Measurements from ENCODE around the gene CRYZ. TPM values are rescaled to one million over a fixed set of nuclear protein-coding genes. Genes with fewer than 3 reads are reported as not detected.
A peak's percentile ranks its signal among the peaks of the same experiment; 100 is the strongest.

The CRYZ gene
- total and polyA plus RNA-seq, 10 of the 15 experiments (the other 5 are each of a cell fraction or from before 2014, with no cell fraction given) = 53.4 to 194 (median 79.8) TPM

DNA sequence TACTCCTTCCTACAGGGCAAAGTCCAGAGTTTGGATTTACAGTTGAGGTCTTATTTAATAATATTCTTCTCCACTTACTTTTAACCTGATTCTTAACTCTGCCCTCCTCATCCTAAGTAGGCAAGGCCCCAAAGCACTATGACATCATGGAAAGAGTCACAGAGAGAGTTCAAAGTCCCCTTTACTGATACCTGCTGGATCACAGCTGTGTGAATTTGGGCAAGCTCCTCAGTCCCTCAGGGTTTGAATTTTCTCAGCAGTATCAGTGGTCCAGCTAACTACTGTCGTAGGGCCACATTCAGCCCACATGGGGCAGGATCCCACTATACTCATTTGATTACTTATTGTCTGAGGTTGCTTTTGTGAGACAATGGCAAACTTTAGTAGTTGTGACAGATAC is 16.1 kb upstream of the CRYZ start (continued):
- TF ChIP-seq MEF2B (IDR thresholded peaks at IDR 0.05; ENCODE audit: partially characterized antibody, poor library complexity, severe bottlenecking) (peak; percentile 96), NFYB (IDR thresholded peaks at IDR 0.05; ENCODE audit: insufficient read depth, low read depth, low read length) (no peak), DPF2 (IDR thresholded peaks at IDR 0.05) (0 out of 2 replicates have a peak, but pooled peaks have one; percentile 18), MTA2 (IDR thresholded peaks at IDR 0.05; ENCODE audit: low read depth) (peak; percentile 58), SIX5 (IDR thresholded peaks at IDR 0.05; ENCODE audit: low read depth, low read length, severe bottlenecking) (no peak), MYC (IDR thresholded peaks at IDR 0.05; ENCODE audit: insufficient read depth, insufficient read length, insufficient replicate concordance, low read length, severe bottlenecking) (no peak)
- TF ChIP-seq, protein P1, sequence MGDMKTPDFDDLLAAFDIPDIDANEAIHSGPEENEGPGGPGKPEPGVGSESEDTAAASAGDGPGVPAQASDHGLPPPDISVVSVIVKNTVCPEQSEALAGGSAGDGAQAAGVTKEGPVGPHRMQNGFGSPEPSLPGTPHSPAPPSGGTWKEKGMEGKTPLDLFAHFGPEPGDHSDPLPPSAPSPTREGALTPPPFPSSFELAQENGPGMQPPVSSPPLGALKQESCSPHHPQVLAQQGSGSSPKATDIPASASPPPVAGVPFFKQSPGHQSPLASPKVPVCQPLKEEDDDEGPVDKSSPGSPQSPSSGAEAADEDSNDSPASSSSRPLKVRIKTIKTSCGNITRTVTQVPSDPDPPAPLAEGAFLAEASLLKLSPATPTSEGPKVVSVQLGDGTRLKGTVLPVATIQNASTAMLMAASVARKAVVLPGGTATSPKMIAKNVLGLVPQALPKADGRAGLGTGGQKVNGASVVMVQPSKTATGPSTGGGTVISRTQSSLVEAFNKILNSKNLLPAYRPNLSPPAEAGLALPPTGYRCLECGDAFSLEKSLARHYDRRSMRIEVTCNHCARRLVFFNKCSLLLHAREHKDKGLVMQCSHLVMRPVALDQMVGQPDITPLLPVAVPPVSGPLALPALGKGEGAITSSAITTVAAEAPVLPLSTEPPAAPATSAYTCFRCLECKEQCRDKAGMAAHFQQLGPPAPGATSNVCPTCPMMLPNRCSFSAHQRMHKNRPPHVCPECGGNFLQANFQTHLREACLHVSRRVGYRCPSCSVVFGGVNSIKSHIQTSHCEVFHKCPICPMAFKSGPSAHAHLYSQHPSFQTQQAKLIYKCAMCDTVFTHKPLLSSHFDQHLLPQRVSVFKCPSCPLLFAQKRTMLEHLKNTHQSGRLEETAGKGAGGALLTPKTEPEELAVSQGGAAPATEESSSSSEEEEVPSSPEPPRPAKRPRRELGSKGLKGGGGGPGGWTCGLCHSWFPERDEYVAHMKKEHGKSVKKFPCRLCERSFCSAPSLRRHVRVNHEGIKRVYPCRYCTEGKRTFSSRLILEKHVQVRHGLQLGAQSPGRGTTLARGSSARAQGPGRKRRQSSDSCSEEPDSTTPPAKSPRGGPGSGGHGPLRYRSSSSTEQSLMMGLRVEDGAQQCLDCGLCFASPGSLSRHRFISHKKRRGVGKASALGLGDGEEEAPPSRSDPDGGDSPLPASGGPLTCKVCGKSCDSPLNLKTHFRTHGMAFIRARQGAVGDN (IDR thresholded peaks at IDR 0.05) = peak; percentile 70
- TF ChIP-seq, protein P2, sequence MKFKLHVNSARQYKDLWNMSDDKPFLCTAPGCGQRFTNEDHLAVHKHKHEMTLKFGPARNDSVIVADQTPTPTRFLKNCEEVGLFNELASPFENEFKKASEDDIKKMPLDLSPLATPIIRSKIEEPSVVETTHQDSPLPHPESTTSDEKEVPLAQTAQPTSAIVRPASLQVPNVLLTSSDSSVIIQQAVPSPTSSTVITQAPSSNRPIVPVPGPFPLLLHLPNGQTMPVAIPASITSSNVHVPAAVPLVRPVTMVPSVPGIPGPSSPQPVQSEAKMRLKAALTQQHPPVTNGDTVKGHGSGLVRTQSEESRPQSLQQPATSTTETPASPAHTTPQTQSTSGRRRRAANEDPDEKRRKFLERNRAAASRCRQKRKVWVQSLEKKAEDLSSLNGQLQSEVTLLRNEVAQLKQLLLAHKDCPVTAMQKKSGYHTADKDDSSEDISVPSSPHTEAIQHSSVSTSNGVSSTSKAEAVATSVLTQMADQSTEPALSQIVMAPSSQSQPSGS (IDR thresholded peaks at IDR 0.05; ENCODE audit: low read length) = peak; percentile 46; the same call in 1 of the 2 replicates
- TF ChIP-seq, protein P3, sequence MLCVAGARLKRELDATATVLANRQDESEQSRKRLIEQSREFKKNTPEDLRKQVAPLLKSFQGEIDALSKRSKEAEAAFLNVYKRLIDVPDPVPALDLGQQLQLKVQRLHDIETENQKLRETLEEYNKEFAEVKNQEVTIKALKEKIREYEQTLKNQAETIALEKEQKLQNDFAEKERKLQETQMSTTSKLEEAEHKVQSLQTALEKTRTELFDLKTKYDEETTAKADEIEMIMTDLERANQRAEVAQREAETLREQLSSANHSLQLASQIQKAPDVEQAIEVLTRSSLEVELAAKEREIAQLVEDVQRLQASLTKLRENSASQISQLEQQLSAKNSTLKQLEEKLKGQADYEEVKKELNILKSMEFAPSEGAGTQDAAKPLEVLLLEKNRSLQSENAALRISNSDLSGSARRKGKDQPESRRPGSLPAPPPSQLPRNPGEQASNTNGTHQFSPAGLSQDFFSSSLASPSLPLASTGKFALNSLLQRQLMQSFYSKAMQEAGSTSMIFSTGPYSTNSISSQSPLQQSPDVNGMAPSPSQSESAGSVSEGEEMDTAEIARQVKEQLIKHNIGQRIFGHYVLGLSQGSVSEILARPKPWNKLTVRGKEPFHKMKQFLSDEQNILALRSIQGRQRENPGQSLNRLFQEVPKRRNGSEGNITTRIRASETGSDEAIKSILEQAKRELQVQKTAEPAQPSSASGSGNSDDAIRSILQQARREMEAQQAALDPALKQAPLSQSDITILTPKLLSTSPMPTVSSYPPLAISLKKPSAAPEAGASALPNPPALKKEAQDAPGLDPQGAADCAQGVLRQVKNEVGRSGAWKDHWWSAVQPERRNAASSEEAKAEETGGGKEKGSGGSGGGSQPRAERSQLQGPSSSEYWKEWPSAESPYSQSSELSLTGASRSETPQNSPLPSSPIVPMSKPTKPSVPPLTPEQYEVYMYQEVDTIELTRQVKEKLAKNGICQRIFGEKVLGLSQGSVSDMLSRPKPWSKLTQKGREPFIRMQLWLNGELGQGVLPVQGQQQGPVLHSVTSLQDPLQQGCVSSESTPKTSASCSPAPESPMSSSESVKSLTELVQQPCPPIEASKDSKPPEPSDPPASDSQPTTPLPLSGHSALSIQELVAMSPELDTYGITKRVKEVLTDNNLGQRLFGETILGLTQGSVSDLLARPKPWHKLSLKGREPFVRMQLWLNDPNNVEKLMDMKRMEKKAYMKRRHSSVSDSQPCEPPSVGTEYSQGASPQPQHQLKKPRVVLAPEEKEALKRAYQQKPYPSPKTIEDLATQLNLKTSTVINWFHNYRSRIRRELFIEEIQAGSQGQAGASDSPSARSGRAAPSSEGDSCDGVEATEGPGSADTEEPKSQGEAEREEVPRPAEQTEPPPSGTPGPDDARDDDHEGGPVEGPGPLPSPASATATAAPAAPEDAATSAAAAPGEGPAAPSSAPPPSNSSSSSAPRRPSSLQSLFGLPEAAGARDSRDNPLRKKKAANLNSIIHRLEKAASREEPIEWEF (IDR thresholded peaks at IDR 0.05; ENCODE audit: insufficient replicate concordance, low read depth, low read length) = peak; percentile 88

Measured in GM12878 (cell line).